Transverse colon (tissue), 4 donors: ENCODE measurements around the gene TRMT112. TPM values are rescaled to one million over a fixed set of nuclear protein-coding genes. Genes with fewer than 3 reads are reported as not detected.

ENCODE experiments used
- DNase-seq: peaks from one replicate; pipeline ENCODE4 v3.0.0-alpha.2; 2019
- H3K27ac ChIP-seq, 4 donors: fragments of 200-600 bp; sonication (generic); 2 replicates each; pipeline ENCODE4 v1.5.1; 2016 to 2018; ENCODE audit warnings: inconsistent platforms in 4 of 4
- H3K27me3 ChIP-seq: fragments of 200-600 bp; sonication (generic); 2 replicates; pipeline ENCODE4 v1.5.1; 2017; ENCODE audit warnings: inconsistent platforms
- H3K36me3 ChIP-seq, 4 donors: fragments of 200-600 bp; sonication (generic); 2 replicates each; pipeline ENCODE4 v1.5.1; 2017 to 2019; ENCODE audit warnings: inconsistent platforms in 4 of 4
- H3K4me1 ChIP-seq, 4 donors: fragments of 200-600 bp; sonication (generic); 2 replicates each; pipeline ENCODE4 v1.5.1; 2017 to 2020; ENCODE audit warnings: inconsistent platforms in 4 of 4
- H3K4me3 ChIP-seq, 4 donors: fragments of 200-600 bp; sonication (generic); 1 replicate in 1 of 4; 2 replicates in 3 of 4; pipeline versions ENCODE4 v1.5.1 to v1.6.1; 2017 to 2019; ENCODE audit warnings: inconsistent platforms in 4 of 4
- H3K9me3 ChIP-seq, 2 donors: fragments of 200-600 bp; sonication (generic); 2 replicates each; pipeline ENCODE4 v1.5.1; 2017 to 2019; ENCODE audit warnings: inconsistent platforms in 2 of 2
- CTCF ChIP-seq, 5 experiments: fragments of 200-600 bp in 3 of 5; fragments of 450-650 bp in 2 of 5; sonication (generic) in 3 of 5; IDR thresholded peaks; 1 replicate in 2 of 5; 2 replicates in 3 of 5; pipeline ENCODE4 v1.5.1; 2016 to 2017; ENCODE audit warnings: antibody characterized with exemption in 5 of 5, inconsistent platforms in 3 of 5, mild to moderate bottlenecking in 2 of 5, moderate library complexity in 1 of 5
- EP300 ChIP-seq: sonication (generic); formaldehyde crosslinking; IDR thresholded peaks from one replicate; pipeline ENCODE4 v1.6.1; 2017; ENCODE audit warnings: antibody characterized with exemption, low read depth
- POLR2A ChIP-seq: fragments of 450-650 bp; IDR thresholded peaks from one replicate; pipeline ENCODE4 v1.6.1; 2016; ENCODE audit warnings: antibody characterized with exemption, mild to moderate bottlenecking, moderate library complexity
- POLR2AphosphoS5 ChIP-seq, 3 donors: sonication (generic); formaldehyde crosslinking; IDR thresholded peaks; one replicate each; pipeline ENCODE4 v1.6.1; 2016; ENCODE audit warnings: antibody characterized with exemption in 3 of 3
- WGBS, 2 donors: methylation state at CpG; one replicate each; pipeline ENCODE4 v1.1.5; 2018; ENCODE audit warnings: low coverage in 1 of 2; 5-methylcytosine and 5-hydroxymethylcytosine counted together
- in situ Hi-C, 4 donors: fragments of 200-750 bp; cut with MboI; loops; one replicate each; pipeline versions ENCODE4 v1.15.0 to v1.15.1; 2017; ENCODE audit warnings: low sequenced_read_pairs in 3 of 4, low pct_ligation_motif_present in 1 of 4, low pct_unique_long_range_greater_than_20kb in 1 of 4
- intact Hi-C: fragments of 100-400 bp; cut with DNase I; formaldehyde crosslinking; loops from one replicate; pipeline ENCODE4 v1.15.1; 2023; ENCODE audit warnings: low total_unique reads
- total RNA-seq, 4 donors: library from RNA; depleted of rRNA; stranded (reverse); fragments of >200 nt; gene quantifications; one replicate each; pipeline ENCODE4 v1.1.0, GENCODE V29; 2016

Gene TRMT112
- total RNA-seq, 4 donors from 2014 or later: 59.1 to 99.9 (median 82.7) TPM

GRCh38 chr11:64304316-64305072 lies 12.9 kb downstream of the TRMT112 start:
- in situ Hi-C loops: loop anchor here in 2 of 4 donors (5.0 kb wide), 1 partner anchor 102 kb away; no protein-coding TSS in a partner anchor
- no peaks in the 10 kb centered on the region for H3K36me3 ChIP-seq

GRCh38 chr11:64304032-64304315 lies 13.4 kb downstream of the TRMT112 start:
- no peak for DNase-seq

More at GRCh38 chr11:64304316-64305072, 12.9 kb downstream of the TRMT112 start:
- peak overlapping the region; percentile 90 to 99 (median 98) for H3K27ac ChIP-seq
- peaks cover 18 to 45% (median 40%) of the 10 kb centered on the region in 4 donors for H3K4me1 ChIP-seq
- intact Hi-C loops: loop anchor here (5.0 kb wide), 1 partner anchor 52 kb away; the partner anchor contains the start of gene PLCB3
- TF ChIP-seq POLR2AphosphoS5 (IDR thresholded peaks at IDR 0.05) (peak; percentile 41 to 65 (median 48)), EP300 (no peak), CTCF (IDR thresholded peaks at IDR 0.05) (peak; percentile 86 to 98 (median 90)), POLR2A (peak; percentile 69)
- DNase-seq: peak; percentile 97
- H3K4me3 ChIP-seq: peak overlapping the region; percentile 32 to 81 (median 62)
- no peaks in the 10 kb centered on the region for H3K9me3 ChIP-seq
- H3K27me3 ChIP-seq: peaks cover 21% of the 10 kb centered on the region
- WGBS, 2 donors: 0% methylated on average over 10 to 40 of the region's 46 CpGs

GRCh38 chr11:64303109-64304031 lies 14.0 kb downstream of the TRMT112 start:
- DNase-seq: no peak
- H3K4me3 ChIP-seq: peak overlapping the region in 1 of 4 donors; percentile 65
- TF ChIP-seq EP300 (no peak), POLR2A (no peak), CTCF (IDR thresholded peaks at IDR 0.05) (no peak), POLR2AphosphoS5 (IDR thresholded peaks at IDR 0.05) (no peak)
- intact Hi-C loops: loop anchor here (5.0 kb wide), 1 partner anchor 51 kb away; the partner anchor contains the start of gene PLCB3
- no peaks in the 10 kb centered on the region for H3K36me3 ChIP-seq
- H3K27me3 ChIP-seq: peaks cover 33% of the 10 kb centered on the region
- peak overlapping the region; percentile 90 to 99 (median 98) for H3K27ac ChIP-seq
- H3K9me3 ChIP-seq: no peaks in the 10 kb centered on the region
- peaks cover 22 to 51% (median 45%) of the 10 kb centered on the region in 4 donors for H3K4me1 ChIP-seq
- 82% methylated on average over 13 of the region's 13 CpGs; no CpG with 5 or more reads in 1 of the 2 donors for WGBS, 2 donors
- in situ Hi-C loops: loop anchor here in 2 of 4 donors (5.0 kb wide), 1 partner anchor 101 kb away; no protein-coding TSS in a partner anchor

More at GRCh38 chr11:64304032-64304315, 13.4 kb downstream of the TRMT112 start:
- H3K27ac ChIP-seq: peak overlapping the region; percentile 90 to 99 (median 98)
- H3K4me3 ChIP-seq: peak overlapping the region in 3 of 4 donors; percentile 32 to 81 (median 65)
- peaks cover 21 to 50% (median 45%) of the 10 kb centered on the region in 4 donors for H3K4me1 ChIP-seq
- peaks cover 27% of the 10 kb centered on the region for H3K27me3 ChIP-seq
- no peaks in the 10 kb centered on the region for H3K9me3 ChIP-seq
- in situ Hi-C loops (loop anchor here in 2 of 4 donors (5.0 kb wide), 1 partner anchor 102 kb away; no protein-coding TSS in a partner anchor), intact Hi-C loops (loop anchor here (5.0 kb wide), 1 partner anchor 52 kb away; the partner anchor contains the start of gene PLCB3)
- no peaks in the 10 kb centered on the region for H3K36me3 ChIP-seq
- TF ChIP-seq POLR2AphosphoS5 (IDR thresholded peaks at IDR 0.05): no peak
- no peak for TF ChIP-seq EP300
- TF ChIP-seq CTCF (IDR thresholded peaks at IDR 0.05): no peak
- TF ChIP-seq POLR2A: no peak
- 20 to 44% methylated on average over 2 to 5 of the region's 5 CpGs for whole genome bisulfite sequencing, 2 donors
